ENCODE data around the gene NOP53.

- TF ChIP-seq CTCF (conservative IDR thresholded peaks at IDR 0.05; ENCODE audit: low read length) (no peak), EZH2phosphoT487 (IDR thresholded peaks at IDR 0.05; ENCODE audit: borderline replicate concordance) (no peak)
These were observed 57.2 kb downstream of the NOP53 start for GRCh38 chr19:47802521-47803043.
